Activated CD4-positive, alpha-beta T cell treated with anti-CD3 and anti-CD28 coated beads for 48 hours (primary cell): ENCODE data around the gene MAPKAPK2.

Source experiments
- DNase-seq: peaks from one replicate; pipeline ENCODE4 v3.0.0-alpha.2; 2020

Gene MAPKAPK2

GRCh38 chr1:206705726-206706297, 21.1 kb downstream of the MAPKAPK2 start:
- no peak for DNase-seq

- peak; percentile 86 for DNase-seq
Measured at GRCh38 chr1:206706298-206706791, 21.6 kb downstream of the MAPKAPK2 start.

- no peak for DNase-seq
Measured at GRCh38 chr1:206706806-206707366, 22.2 kb downstream of the MAPKAPK2 start.

- DNase-seq: no peak
Measured at GRCh38 chr1:206708058-206708457, 23.4 kb downstream of the MAPKAPK2 start.

GRCh38 chr1:206708882-206709281, 24.2 kb downstream of the MAPKAPK2 start:
- no peak for DNase-seq

GRCh38 chr1:206709322-206709721, 24.6 kb downstream of the MAPKAPK2 start:
- no peak for DNase-seq

- no peak for DNase-seq
Measured at GRCh38 chr1:206709772-206710459, 25.2 kb downstream of the MAPKAPK2 start.

- DNase-seq: no peak
Measured at GRCh38 chr1:206710460-206710823, 25.7 kb downstream of the MAPKAPK2 start.

GRCh38 chr1:206713070-206713469, 28.4 kb downstream of the MAPKAPK2 start:
- DNase-seq: no peak

GRCh38 chr1:206713910-206714312, 29.2 kb downstream of the MAPKAPK2 start:
- DNase-seq: no peak

- DNase-seq: no peak
Measured at GRCh38 chr1:206714331-206715058, 29.8 kb downstream of the MAPKAPK2 start.

GRCh38 chr1:206715120-206715519, 30.4 kb downstream of the MAPKAPK2 start:
- no peak for DNase-seq

GRCh38 chr1:206715552-206716158, 30.9 kb downstream of the MAPKAPK2 start:
- DNase-seq: no peak

GRCh38 chr1:206716159-206716869, 31.6 kb downstream of the MAPKAPK2 start:
- DNase-seq: no peak

GRCh38 chr1:206716870-206717673, 32.4 kb downstream of the MAPKAPK2 start:
- no peak for DNase-seq

- no peak for DNase-seq
Measured at GRCh38 chr1:206717674-206717989, 32.9 kb downstream of the MAPKAPK2 start.

GRCh38 chr1:206719169-206719839, 34.6 kb downstream of the MAPKAPK2 start:
- no peak for DNase-seq

GRCh38 chr1:206721454-206721853, 36.7 kb downstream of the MAPKAPK2 start:
- no peak for DNase-seq

GRCh38 chr1:206722751-206723461, 38.2 kb downstream of the MAPKAPK2 start:
- DNase-seq: no peak

GRCh38 chr1:206723462-206723804, 38.7 kb downstream of the MAPKAPK2 start:
- no peak for DNase-seq
